Hindlimb muscle (tissue), 1 donor: ENCODE data around the gene UQCRC1. TPM values are rescaled to one million over a fixed set of nuclear protein-coding genes. Genes with fewer than 3 reads are reported as not detected.

Source experiments
- DNase-seq: peaks from one replicate; pipeline ENCODE4 v3.0.0-alpha.2; 2013
- polyA plus RNA-seq: library from polyadenylated mRNA; unstranded; fragments of 120-200 nt; gene quantifications from one replicate; pipeline ENCODE4 v1.2.1, GENCODE V29; 2013; ENCODE audit not compliant: insufficient read length

UQCRC1 gene
- polyA plus RNA-seq, 1 donor, result 180 TPM

DNA sequence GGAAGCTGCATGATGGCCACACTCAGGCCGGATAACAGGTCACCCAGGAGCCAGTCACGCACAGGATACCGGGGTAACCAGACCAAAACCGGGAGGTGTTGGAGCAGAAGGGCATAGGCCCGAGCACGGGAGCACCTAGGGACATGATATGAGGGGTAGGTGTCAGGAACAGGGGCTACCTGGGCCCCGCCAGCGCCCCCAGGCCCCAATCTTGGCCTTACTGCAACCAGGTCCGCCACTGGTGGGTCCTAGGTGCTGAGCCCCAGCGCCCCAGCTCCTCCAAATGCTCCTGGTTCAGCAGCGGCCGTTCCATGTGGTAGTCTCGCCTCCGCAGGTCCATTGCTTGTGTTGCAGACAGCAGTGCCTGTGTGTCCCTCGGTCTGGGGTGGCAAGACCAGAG lies 23.8 kb upstream of the UQCRC1 start:
- no peak for DNase-seq

- DNase-seq, result no peak
Observed at GRCh38 chr3:48631516-48632448, 22.3 kb upstream of the UQCRC1 start.

GRCh38 chr3:48630833-48631232 lies 21.4 kb upstream of the UQCRC1 start:
- no peak for DNase-seq

- no peak for DNase-seq
Observed at GRCh38 chr3:48630407-48630806, 21.0 kb upstream of the UQCRC1 start.

- no peak for DNase-seq
Observed at GRCh38 chr3:48629894-48630293, 20.4 kb upstream of the UQCRC1 start.

- DNase-seq, result no peak
Observed at GRCh38 chr3:48628277-48629017, 19.0 kb upstream of the UQCRC1 start.

DNA sequence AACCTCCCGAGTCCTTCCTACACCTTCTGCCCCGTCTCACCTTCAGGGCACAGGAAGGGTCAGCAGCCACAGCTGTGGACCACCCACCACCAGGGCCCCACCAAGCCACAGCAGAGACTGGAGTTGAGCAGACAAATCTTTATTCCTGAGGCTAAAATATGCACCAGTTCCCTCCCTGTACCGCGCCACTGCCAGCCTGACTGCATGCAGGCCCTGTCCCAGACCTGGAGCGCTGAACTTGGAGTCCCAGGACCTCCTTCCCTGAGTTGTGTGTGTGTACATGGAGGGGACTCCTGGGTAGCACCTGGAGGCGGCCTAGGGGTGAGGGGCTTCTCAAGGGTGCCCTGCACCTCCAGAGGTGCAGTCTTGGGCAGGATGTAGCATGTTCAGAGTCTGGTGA lies 16.2 kb upstream of the UQCRC1 start:
- DNase-seq, result no peak

- no peak for DNase-seq
Observed at GRCh38 chr3:48624767-48625166, 15.3 kb upstream of the UQCRC1 start.

DNA sequence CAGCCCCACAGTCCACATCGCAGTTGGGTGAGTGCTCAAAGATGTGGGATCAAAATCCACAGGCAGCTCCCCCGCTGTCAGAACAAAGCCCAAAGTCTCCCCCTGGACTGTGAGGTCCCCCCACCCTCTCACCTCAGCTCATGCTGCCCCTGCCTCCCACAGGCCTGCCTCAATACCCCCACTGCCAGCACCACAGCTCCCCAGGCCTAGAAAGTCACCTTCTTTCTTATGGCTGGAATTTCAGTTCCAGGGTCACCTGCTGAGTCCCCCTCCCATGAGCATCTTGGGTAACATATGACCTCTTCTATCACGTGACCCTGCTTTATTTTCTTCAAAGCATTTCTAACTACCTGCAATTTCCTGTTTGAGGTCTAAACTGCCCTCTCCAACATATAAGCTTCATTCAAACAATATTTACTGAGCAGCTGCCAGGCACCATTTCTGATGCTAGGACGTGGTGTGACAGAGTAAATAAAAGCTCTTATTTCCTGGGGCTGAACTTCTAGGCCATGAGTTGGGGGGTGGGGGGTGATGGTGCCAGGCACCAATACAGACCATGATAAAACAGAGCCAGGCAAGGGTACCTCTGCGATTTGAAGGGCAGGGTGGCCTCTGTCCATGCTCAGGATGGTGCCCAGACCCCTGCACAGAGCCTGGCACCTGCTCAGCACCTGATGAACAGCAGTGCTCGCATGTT lies 14.6 kb upstream of the UQCRC1 start:
- DNase-seq, result no peak

DNA sequence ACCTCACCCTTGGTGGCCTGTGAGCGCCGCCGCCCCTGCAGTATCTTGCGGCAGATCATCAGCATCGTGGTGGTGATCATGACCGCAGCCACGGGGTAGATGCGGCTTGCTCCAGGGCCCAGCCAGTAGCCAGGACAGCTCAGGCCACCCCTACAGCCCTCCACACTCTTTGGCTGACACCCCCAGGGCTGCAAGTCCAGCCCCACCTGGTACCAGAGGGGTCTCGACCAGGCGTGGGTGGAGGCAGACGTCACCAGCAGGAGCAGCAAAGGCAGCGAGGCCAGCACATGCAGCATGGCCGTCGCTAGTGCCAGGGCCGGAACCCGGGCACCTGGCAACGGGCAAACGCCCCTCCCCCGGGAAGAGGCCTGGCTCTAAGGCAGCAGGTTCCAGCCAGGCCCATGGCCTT lies 12.0 kb upstream of the UQCRC1 start, which contains the start of gene TMEM89:
TSS of gene TMEM89 (minus strand) at position 309 of the 409 bp plus-strand sequence. CDS start at position 296, 13 bp downstream.
- DNase-seq, result no peak

GRCh38 chr3:48619541-48620524 lies 10.4 kb upstream of the UQCRC1 start:
- no peak for DNase-seq

DNA sequence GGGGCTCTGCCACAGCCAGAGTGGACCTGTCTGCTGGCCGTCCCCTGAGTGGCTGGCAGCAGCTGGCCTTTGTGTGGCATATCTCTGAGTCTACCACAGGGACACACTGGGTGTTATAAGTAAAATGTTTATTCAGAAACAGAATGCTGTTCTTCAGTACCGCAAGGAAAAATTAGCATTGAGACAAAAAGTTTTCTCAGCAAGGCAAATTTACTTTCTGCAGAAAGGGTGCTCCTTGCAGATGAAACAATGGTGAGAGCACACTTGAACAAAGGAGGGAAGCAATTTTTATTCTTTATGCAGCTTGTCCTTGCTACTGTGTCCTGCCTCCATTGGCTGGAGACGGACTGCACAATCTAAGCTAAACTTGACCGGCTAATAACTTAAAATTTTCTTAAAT lies 8.1 kb upstream of the UQCRC1 start:
- DNase-seq, result no peak

- no peak for DNase-seq
Observed at GRCh38 chr3:48614044-48614443, 4.6 kb upstream of the UQCRC1 start.

GRCh38 chr3:48612309-48612708 lies 2.9 kb upstream of the UQCRC1 start:
- DNase-seq, result no peak

DNA sequence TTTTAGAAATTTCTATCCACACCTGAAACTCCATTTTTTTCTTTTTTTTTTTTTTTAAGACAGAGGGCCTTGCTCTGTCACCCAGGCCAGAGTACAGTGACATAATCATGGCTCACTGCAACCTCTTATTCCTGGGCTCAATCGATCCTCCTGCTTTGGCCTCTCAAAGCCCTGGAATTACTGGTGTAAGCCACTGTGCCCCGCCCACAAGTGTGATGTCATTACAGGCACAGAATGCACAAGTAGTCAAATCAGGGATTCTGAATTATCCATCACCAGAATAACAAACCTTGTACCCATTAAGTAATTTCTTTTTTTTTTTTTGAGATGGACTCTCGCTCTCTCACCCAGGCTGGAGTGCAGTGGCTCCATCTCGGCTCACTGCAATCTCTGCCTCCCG lies 1.9 kb downstream of the UQCRC1 start:
- no peak for DNase-seq

DNA sequence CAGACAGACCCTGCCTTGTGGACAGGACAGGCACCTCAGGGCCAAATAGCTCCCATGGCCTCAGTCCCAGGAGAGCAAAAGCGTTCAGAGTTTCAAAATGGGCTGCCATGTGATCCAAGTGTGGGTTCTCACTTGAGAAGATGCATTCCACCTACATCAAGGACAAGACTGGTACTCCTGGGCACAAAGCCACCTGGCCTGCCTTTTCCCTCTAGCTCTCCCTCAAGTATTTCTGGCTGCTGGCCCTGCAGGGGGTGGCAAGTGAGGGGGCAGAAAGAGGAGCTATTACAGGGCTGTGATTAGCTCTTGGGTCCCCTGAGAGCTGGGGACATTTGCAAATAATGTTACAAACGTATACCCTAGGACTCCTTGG lies 7.8 kb downstream of the UQCRC1 start:
- DNase-seq, result no peak

DNA sequence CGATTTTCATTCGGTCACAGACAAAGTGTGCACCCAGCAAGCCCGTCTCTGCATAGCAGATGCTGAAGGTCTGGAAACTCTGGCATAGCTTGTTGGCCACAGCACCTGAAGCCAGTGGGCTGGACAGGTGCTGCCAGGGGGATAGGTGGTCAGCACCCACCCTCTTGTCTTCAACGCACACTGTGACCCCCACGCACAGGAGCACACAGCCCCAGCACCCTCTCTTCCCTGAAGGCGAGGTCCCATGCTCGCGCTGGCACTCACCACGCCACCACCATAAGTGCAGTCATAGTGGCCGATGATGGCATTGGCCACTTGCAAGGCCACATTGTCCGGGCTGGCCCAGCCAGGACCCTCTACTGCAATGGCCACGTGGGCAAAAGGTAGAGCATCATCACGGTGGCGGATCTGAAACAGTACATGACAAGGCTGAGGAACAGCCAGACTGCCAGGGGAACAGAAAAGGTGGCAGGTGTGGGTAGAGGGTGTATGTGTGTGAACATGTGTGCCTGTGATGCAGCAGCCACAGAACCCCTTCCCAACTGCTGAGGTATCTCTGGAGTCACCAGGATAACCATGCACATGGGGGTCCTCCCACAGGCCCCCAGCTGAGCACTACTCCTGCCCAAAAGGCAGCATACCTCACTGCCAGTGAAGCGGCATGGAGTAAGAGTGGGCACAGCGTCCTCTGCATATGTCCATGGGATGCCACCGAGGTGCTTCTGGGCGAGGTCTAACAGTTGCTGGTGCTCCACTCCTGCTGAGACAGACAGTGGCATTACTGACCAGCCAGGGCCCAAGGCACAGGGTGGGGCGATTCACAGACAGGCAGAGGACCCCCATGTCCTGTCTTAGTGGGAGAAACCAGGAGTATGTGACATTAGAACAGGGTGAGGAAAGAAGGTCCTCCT lies 8.5 kb downstream of the UQCRC1 start:
- DNase-seq, result no peak

DNA sequence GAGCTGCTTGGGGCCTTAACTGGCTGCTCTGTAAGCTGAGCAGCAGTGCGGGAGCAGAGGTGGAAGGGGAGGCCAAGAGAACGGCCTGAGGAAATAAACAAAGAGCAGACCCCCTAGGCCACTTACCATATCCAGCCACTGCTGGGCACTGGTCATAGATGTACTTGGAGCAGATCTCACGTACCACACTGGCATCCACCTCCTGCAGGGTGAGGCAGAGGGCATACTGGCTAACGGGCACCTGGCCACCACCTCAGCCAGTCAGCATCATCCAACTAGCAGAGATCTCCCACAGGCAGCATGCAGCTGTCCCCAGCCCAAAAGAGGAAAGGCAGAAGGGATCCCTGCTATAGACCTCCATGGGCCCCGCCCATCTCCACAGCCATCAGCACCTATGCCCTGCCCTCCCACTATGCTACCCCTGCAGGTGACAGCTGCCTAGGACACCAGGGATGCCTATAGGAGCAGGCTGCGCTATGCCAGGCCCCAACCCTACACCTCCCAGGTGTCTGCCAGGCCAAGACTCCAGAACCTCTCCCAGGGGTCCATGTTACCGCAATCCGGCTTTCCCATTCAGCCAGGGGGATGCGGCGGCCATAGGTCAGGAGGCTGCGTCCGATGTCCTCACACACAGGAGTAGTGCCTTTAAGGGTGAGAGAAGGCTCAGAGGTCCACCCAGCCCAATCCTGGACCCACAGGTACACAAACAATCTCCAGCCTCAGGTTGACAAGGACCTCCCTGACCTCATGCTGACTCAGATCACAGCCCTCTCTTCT lies 9.7 kb downstream of the UQCRC1 start:
- DNase-seq, result no peak

DNA sequence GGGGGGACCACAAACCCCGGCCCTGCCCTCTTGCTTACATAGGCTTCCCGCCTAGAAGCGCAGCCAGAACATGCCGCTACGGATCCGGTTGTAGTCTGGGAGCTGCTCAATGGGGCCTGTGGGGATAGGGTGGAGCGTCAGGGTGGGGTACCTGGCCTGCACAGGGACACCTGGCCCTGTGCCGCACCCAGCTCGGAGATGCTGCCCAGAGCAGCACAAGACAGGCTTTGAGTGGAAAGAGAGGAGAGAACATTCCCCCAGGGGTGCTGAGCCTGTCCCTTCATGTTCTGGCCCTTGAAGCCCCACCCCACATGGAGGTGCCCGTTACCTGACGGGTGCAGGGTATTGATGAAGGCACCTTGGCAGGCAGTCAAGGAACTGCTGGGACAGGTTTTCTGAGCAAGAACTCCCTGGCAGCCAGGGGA lies 10.4 kb downstream of the UQCRC1 start:
- no peak for DNase-seq
